A549 (cell line): ENCODE measurements around the gene RUSF1. TPM values are rescaled to one million over a fixed set of nuclear protein-coding genes. Genes with fewer than 3 reads are reported as not detected.

Experiments
- ATAC-seq, 2 experiments: fragments of 200-7000 bp in 1 of 2; fragments of >200 bp in 1 of 2; cut with Nextera tagmentation in 1 of 2; cut with Tn5 transposase in 1 of 2; 3 replicates each; pipeline versions ENCODE4 v1.8.0 to v1.9.1; 2018 to 2020; ENCODE audit warnings: mild to moderate bottlenecking in 1 of 2, moderate library complexity in 1 of 2
- CTCF ChIA-PET: fragments of 300-600 bp; sonication (Branson Sonifier 250); formaldehyde crosslinking; extraction: SDS; loops from one replicate; lab custom pipeline; 2021; ENCODE audit warnings: antibody characterized with exemption, inconsistent platforms; lab: Yijun Ruan, JAX
- POLR2A ChIA-PET: fragments of 350-600 bp; formaldehyde crosslinking; extraction: SDS; loops from one replicate; lab custom pipeline; 2021; ENCODE audit warnings: antibody characterized with exemption, inconsistent platforms; lab: Yijun Ruan, JAX
- DNase-seq, 2 experiments: peaks; one replicate each; pipeline versions ENCODE4 v3.0.0 to v3.0.0-alpha.2; 2011 to 2016; ENCODE audit warnings: low read depth in 1 of 2, low spot score in 1 of 2
- FAIRE-seq: peaks from 2 replicates; lab custom pipeline; 2011; peaks lifted over from hg19 to GRCh38; lab: Jason Lieb, UNC
- H3K27ac ChIP-seq, 2 experiments: fragments of >200 bp; sonication (Bioruptor Twin); formaldehyde crosslinking; 3 replicates each; pipeline ENCODE4 v1.5.1; 2016 to 2017
- H3K4me1 ChIP-seq: fragments of >200 bp; sonication (Bioruptor Twin); formaldehyde crosslinking; 3 replicates; pipeline ENCODE4 v1.6.1; 2016
- H3K4me2 ChIP-seq: fragments of >200 bp; sonication (Bioruptor Twin); formaldehyde crosslinking; 3 replicates; pipeline ENCODE4 v1.6.1; 2016
- H3K4me3 ChIP-seq: fragments of >200 bp; sonication (Bioruptor Twin); formaldehyde crosslinking; 3 replicates; pipeline ENCODE4 v1.5.1; 2016
- H3K9me3 ChIP-seq: fragments of >200 bp; sonication (Bioruptor Twin); formaldehyde crosslinking; 3 replicates; pipeline ENCODE4 v1.6.1; 2016
- BCL3 ChIP-seq: fragments of >200 bp; sonication (Bioruptor Twin); formaldehyde crosslinking; IDR thresholded peaks from 3 replicates; pipeline ENCODE4 v1.6.1; 2016
- BHLHE40 ChIP-seq: IDR thresholded peaks from 2 replicates; pipeline ENCODE4 v1.6.1; 2012; ENCODE audit warnings: low read depth, low read length, inconsistent platforms
- CBX2 ChIP-seq: fragments of 200-600 bp; sonication (generic); IDR thresholded peaks from 2 replicates; pipeline ENCODE4 v1.6.1; 2016; ENCODE audit warnings: low read depth, mild to moderate bottlenecking, borderline replicate concordance
- CEBPB ChIP-seq, 2 experiments: fragments of >200 bp in 1 of 2; sonication (Bioruptor Twin) in 1 of 2; formaldehyde crosslinking in 1 of 2; IDR thresholded peaks; 2 replicates each; pipeline ENCODE4 v1.6.1; 2012 to 2016
- CHD4 ChIP-seq: fragments of 200-600 bp; sonication (generic); IDR thresholded peaks from 2 replicates; pipeline ENCODE4 v1.6.1; 2016; ENCODE audit warnings: antibody characterized with exemption, mild to moderate bottlenecking, borderline replicate concordance
- E2F6 ChIP-seq: IDR thresholded peaks from 2 replicates; pipeline ENCODE4 v1.6.1; 2012; ENCODE audit warnings: low read depth, borderline replicate concordance
- ELK1 ChIP-seq: fragments of 150-350 bp; IDR thresholded peaks from 2 replicates; pipeline ENCODE4 v1.6.1; 2014; ENCODE audit warnings: low read depth, mild to moderate bottlenecking, low read length
- HMGXB4 ChIP-seq: fragments of 250-450 bp; sonication (Bioruptor Pico); IDR thresholded peaks from 2 replicates; pipeline ENCODE4 v1.5.0; 2021; ENCODE audit warnings: mild to moderate bottlenecking, moderate library complexity, borderline replicate concordance
- KDM1A ChIP-seq: fragments of 200-600 bp; sonication (generic); IDR thresholded peaks from 2 replicates; pipeline ENCODE4 v1.6.1; 2016; ENCODE audit warnings: low read depth, mild to moderate bottlenecking
- KDM5A ChIP-seq: fragments of 200-600 bp; sonication (generic); IDR thresholded peaks from 2 replicates; pipeline ENCODE4 v1.6.1; 2016; ENCODE audit warnings: antibody characterized with exemption, mild to moderate bottlenecking
- MAFK ChIP-seq: fragments of 450-650 bp; IDR thresholded peaks from 2 replicates; pipeline ENCODE4 v1.6.1; 2014; ENCODE audit not compliant: partially characterized antibody
- NFE2L2 ChIP-seq: fragments of 150-350 bp; conservative IDR thresholded peaks from 2 replicates; pipeline ENCODE4 v1.6.1; 2014; ENCODE audit warnings: low read length
- PBX3 ChIP-seq: IDR thresholded peaks from 2 replicates; pipeline ENCODE4 v1.6.1; 2012
- POLR2A ChIP-seq: IDR thresholded peaks from 2 replicates; pipeline ENCODE4 v1.6.1; 2012; ENCODE audit warnings: mild to moderate bottlenecking, low read length
- SMC3 ChIP-seq: fragments of >200 bp; sonication (Bioruptor Twin); formaldehyde crosslinking; IDR thresholded peaks from 3 replicates; pipeline ENCODE4 v1.6.1; 2018; ENCODE audit warnings: inconsistent platforms
- SREBF2 ChIP-seq: fragments of 450-650 bp; IDR thresholded peaks from 2 replicates; pipeline ENCODE4 v1.6.1; 2014; ENCODE audit warnings: mild to moderate bottlenecking, moderate library complexity
- TFCP2L1 ChIP-seq: fragments of 250-450 bp; sonication (Bioruptor Pico); IDR thresholded peaks from 2 replicates; pipeline ENCODE4 v1.5.0; 2021; ENCODE audit warnings: mild to moderate bottlenecking
- USF2 ChIP-seq: fragments of 450-650 bp; IDR thresholded peaks from 2 replicates; pipeline ENCODE4 v1.6.1; 2014; ENCODE audit warnings: antibody characterized with exemption
- ZC3H11A ChIP-seq: fragments of 450-650 bp; IDR thresholded peaks from 2 replicates; pipeline ENCODE4 v1.6.1; 2014; ENCODE audit warnings: antibody characterized with exemption, mild to moderate bottlenecking
- ZFP36 ChIP-seq: fragments of 450-650 bp; IDR thresholded peaks from 2 replicates; pipeline ENCODE4 v1.6.1; 2014; ENCODE audit warnings: borderline replicate concordance; ENCODE audit not compliant: partially characterized antibody
- ZNF302 ChIP-seq: fragments of 250-450 bp; sonication (Bioruptor Pico); IDR thresholded peaks from 2 replicates; pipeline ENCODE4 v1.9.0; 2021; ENCODE audit warnings: inconsistent platforms, mild to moderate bottlenecking, moderate library complexity
- ZSCAN20 ChIP-seq: fragments of 250-450 bp; sonication (Bioruptor Pico); IDR thresholded peaks from 2 replicates; pipeline ENCODE4 v1.8.0; 2022; ENCODE audit warnings: mild to moderate bottlenecking, moderate library complexity
- WGBS: methylation state at CpG from one replicate; pipeline ENCODE4 v1.1.6; 2017; ENCODE audit errors: missing lambda C conversion rate; 5-methylcytosine and 5-hydroxymethylcytosine counted together
- polyA plus RNA-seq, 4 experiments: library from polyadenylated mRNA; depleted of rRNA in 3 of 4; stranded (reverse); fragments of >200 nt; fragmentation: RNase III in 1 of 4; extraction: RNeasy Plus Mini Kit Qiagen cat#74134 plus additional on column Dnase treatment in 1 of 4; gene quantifications; 2 replicates in 3 of 4; 3 replicates in 1 of 4; pipeline ENCODE4 v1.2.3, GENCODE V29; 2011 to 2017

RUSF1 gene
- polyA plus RNA-seq, 2 of the 4 experiments (the other 2 are of a cell fraction) = 27.8 to 35.3 TPM

DNA sequence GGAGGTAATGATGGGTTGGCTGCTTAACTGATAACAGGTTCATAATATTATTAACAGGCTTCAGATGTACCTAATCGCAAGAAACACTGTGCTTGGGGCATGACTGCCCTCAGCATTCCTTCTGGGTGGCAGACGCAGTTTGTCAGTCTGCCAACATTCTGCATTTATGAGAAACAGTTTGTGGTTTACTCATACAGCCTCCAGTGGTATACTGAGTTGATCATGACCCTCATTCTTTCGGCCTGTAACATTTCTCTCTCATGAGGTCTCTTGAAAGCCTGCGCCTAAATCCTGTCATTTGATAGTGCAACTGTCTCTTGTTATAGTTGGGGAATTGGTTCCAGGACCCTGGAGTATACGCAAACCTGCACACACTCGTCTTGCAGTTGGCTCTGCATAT, 4.9 kb upstream of the RUSF1 start:
- no peaks in the 10 kb centered on the region for H3K9me3 ChIP-seq
- CTCF ChIA-PET = no interaction called here
- DNase-seq = peak in 1 of 2 experiments; percentile 18
- no peak for ATAC-seq
- no peak for TF ChIP-seq KDM1A
- TF ChIP-seq NFE2L2 = no peak
- no peak for TF ChIP-seq USF2
- TF ChIP-seq, all 56 proteins: peak for 0
- POLR2A ChIA-PET = interaction anchor here (0.6 kb wide), 1 partner anchor 53 kb away, joined by 3 read pairs; no protein-coding TSS in a partner anchor
- Histone ChIP-seq H3K4me3 (no peak overlapping the region), H3K4me2 (no peak overlapping the region; the same call in 2 of the 3 replicates), H3K27ac (no peak overlapping the region), H3K4me1 (peaks cover 5% of the 10 kb centered on the region; the same call in 2 of the 3 replicates)
- 22% methylated on average over 6 of the region's 6 CpGs for WGBS
- FAIRE-seq = no peak

- H3K4me3 ChIP-seq = peak overlapping the region; percentile 79
- H3K4me2 ChIP-seq = peak overlapping the region; percentile 90
- FAIRE-seq = no peak
- no peaks in the 10 kb centered on the region for H3K9me3 ChIP-seq
- H3K27ac ChIP-seq = peak overlapping the region; percentile 91 to 95
- TF ChIP-seq E2F6 (no peak), ZFP36 (no peak), BHLHE40 (no peak), CBX2 (no peak), KDM5A (no peak), MAFK (no peak)
- CTCF ChIA-PET = interaction anchor here (0.9 kb wide), 1 partner anchor 360 kb away, joined by 3 read pairs; no protein-coding TSS in a partner anchor
- WGBS = 20% methylated on average over 6 of the region's 6 CpGs
- ATAC-seq = peak; percentile 10 to 28; a peak in 3 of 6 replicates
- peak in 1 of 2 experiments; percentile 32 for DNase-seq
- H3K4me1 ChIP-seq = peaks cover 14% of the 10 kb centered on the region
- POLR2A ChIA-PET = interaction anchor here (1.0 to 2.9 kb wide), 9 partner anchors 9 to 391 kb away, joined by 3 to 18 read pairs (median 8); partner anchors contain the start of genes ARMC5, KAT8, TGFB1I1 and ZNF267
Observed at GRCh38 chr16:31508706-31509195, 560 bp upstream of the RUSF1 start.

GRCh38 chr16:31507617-31507928, 618 bp downstream of the RUSF1 start:
- peak overlapping the region; percentile 91 to 95 for H3K27ac ChIP-seq
- H3K4me1 ChIP-seq = peaks cover 14% of the 10 kb centered on the region
- H3K4me3 ChIP-seq = peak overlapping the region; percentile 79
- FAIRE-seq (no peak), DNase-seq (no peak), ATAC-seq (peak; percentile 21 to 53; a peak in 4 of 6 replicates)
- H3K4me2 ChIP-seq = peak overlapping the region; percentile 81
- WGBS = 3% methylated on average over 12 of the region's 12 CpGs
- ChIA-PET CTCF (interaction anchor here (1.1 to 1.2 kb wide), 2 partner anchors 16 to 361 kb away, joined by 3 to 5 read pairs; no protein-coding TSS in a partner anchor), POLR2A (interaction anchor here (0.7 to 2.9 kb wide), 12 partner anchors 8 to 390 kb away, joined by 3 to 18 read pairs (median 6); partner anchors contain the start of genes ARMC5, KAT8, TGFB1I1 and ZNF267)
- H3K9me3 ChIP-seq = no peaks in the 10 kb centered on the region
- TF ChIP-seq ZNF302 (CRISPR knock-in tag) = no peak
- no peak for TF ChIP-seq PBX3
- TF ChIP-seq ZSCAN20 (CRISPR knock-in tag) = no peak
- TF ChIP-seq HMGXB4 = no peak
- no peak for TF ChIP-seq SREBF2
- no peak for TF ChIP-seq SMC3
- no peak for TF ChIP-seq NFE2L2
- TF ChIP-seq POLR2A = no peak
- no peak for TF ChIP-seq CHD4
- no peak for TF ChIP-seq CEBPB (IDR thresholded peaks at IDR 0.05)
- TF ChIP-seq ZC3H11A = no peak
- no peak for TF ChIP-seq CBX2
- TF ChIP-seq TFCP2L1 (CRISPR knock-in tag) = no peak
- no peak for TF ChIP-seq BCL3
- no peak for TF ChIP-seq ELK1
